Thoracic aorta endothelial cell (primary cell): Measurements from ENCODE around the gene CES2. TPM values are rescaled to one million over a fixed set of nuclear protein-coding genes. Genes with fewer than 3 reads are reported as not detected.

Experiments
- total RNA-seq: library from RNA; depleted of rRNA; stranded (reverse); fragments of >200 nt; gene quantifications from 2 replicates; pipeline ENCODE4 v1.2.3, GENCODE V29; 2012

The CES2 gene, protein sequence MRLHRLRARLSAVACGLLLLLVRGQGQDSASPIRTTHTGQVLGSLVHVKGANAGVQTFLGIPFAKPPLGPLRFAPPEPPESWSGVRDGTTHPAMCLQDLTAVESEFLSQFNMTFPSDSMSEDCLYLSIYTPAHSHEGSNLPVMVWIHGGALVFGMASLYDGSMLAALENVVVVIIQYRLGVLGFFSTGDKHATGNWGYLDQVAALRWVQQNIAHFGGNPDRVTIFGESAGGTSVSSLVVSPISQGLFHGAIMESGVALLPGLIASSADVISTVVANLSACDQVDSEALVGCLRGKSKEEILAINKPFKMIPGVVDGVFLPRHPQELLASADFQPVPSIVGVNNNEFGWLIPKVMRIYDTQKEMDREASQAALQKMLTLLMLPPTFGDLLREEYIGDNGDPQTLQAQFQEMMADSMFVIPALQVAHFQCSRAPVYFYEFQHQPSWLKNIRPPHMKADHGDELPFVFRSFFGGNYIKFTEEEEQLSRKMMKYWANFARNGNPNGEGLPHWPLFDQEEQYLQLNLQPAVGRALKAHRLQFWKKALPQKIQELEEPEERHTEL
- total RNA-seq, result 24.3 and 26.5 TPM in 2 replicates

DNA sequence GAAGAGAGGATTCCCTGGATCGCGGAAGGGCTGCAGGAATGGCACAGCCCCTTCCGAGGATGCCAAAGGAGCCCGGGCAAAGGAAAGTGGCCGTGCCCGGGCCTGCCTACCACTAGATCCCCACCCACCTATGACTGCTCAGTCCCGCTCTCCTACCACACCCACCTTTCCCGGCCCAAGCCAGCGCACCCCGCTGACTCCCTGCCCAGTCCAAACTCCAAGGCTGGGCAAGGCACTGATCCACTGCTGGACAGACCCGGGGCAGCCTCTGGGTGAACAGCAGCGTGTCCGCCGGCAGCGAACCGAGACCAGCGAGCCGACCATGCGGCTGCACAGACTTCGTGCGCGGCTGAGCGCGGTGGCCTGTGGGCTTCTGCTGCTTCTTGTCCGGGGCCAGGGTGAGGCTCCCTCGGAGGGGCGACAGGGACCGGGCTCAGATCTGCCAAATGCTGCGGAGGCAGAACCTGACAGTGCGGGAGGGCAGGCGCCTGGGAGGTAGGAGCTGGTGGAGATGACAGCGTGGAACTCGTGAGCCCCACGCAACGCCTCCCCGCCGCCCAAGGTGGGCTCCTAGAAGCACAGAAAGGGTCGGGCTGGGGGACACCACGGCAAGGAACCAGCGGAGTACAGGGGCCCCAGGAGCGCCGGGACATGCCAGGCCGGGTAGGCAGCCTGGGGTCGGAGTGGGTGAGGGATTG, at the start of gene CES2:
Gene CES2, plus strand, starts transcription at position 203 of the 698 bp plus-strand sequence. Its CDS starts 120 bp downstream, at position 323.

DNA sequence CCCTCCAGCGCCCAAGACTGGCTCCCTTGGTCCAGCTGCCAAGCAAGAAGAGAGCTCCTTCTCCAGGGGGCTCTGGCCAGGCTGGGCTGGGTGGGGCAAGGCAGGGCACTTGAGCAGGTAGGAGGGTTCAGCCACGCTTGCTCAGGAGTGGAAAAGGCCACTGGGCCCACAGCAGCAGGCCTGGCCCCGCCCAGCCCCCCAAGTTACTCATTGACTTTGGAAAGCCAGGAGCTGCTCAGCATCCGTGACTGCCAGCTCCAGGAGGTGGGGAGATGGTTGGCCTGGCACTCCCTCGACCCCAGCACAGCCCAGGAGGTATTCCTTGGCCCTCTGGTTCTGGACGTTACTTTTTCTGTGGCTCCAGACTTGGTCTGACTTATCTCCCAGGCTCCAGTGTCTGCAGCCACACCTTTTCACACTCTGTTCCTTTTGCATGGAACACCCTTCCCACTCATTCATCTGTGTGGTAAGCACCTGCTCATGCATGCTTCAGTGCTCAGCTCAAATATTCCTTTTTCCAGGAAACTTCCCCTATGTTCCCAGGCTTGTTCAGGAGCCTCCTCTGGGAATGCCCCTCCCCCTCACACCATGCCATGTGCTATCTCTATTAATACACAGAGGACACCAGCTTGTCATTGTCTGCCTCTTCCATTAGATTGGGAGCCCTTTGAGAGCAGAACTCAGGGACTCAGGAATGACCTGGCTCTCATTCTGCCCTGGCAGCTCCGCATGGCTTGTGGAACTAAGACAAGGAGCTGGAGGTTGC, 16.3 kb upstream of the CES2 start, which contains the start of gene CDH16:
Gene CDH16, minus strand, starts transcription at position 83 of the 766 bp plus-strand sequence. CDS start 820 bp downstream, outside the sequence.

DNA sequence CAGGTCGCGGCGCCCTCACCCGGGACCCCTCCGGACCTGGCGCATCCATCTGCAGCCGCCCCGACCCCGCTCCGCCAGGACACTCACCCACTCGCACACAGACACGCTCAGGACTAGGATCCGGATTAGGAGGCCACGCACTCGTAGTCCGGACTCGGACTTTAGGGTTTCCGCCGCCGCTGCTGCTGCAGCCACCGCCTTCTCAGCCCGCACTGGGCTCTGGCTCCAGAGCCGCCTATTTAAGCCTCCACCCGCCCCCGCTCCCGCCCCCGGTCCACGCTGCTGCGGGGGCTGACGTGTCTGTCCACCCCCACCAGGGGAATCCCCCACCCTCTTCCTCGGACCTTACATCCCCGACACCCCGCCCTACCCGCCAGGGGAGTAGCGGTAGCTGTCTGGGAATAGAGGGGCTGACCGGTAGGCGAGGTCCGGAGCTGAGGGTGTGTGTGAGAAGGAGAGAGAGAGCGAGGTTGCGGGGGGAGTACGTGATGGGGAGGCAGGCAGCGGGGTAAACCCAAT, 9.9 kb upstream of the CES2 start, which contains the start of gene RRAD:
Gene RRAD, minus strand, starts transcription at position 214 of the 519 bp plus-strand sequence. CDS start 356 bp downstream, outside the sequence.

DNA sequence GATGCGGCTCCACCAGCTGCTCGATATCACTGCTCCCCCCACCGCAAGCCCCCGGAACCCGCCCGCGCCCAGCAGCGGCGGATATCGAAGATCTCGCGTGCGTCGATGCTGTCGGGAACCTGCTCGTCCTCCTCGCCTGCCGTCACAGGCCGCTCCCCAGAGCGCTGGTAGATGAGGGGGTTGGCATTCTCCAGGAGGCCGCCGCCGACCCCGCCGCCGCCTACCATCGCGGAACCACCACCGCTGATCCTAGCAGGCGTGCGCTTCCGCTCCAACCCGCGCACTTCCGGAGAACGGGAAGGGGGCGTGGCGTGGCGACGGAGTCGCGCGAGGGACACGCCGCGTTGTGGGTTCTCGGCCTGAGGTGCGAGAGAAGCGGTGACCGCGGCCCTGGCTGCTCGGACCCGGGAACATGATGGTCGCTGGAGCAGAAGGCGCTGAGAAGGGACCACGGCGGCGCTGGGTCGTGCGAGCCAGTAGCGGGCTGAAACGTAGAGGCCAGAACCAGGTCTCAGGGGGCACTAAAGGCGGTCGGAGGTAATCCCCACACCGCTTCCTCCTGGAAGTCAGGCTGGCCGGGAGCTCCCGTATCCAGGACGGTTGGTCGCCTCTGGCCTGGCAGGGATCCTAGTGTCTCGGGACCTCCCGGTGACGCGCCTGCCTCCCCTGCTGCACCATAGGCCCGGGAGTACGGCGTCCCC, 1.0 kb upstream of the CES2 start, which contains the start of gene CIAO2B:
Gene CIAO2B, minus strand, starts transcription at position 265 of the 701 bp plus-strand sequence. Its CDS starts 38 bp downstream, at position 227.

DNA sequence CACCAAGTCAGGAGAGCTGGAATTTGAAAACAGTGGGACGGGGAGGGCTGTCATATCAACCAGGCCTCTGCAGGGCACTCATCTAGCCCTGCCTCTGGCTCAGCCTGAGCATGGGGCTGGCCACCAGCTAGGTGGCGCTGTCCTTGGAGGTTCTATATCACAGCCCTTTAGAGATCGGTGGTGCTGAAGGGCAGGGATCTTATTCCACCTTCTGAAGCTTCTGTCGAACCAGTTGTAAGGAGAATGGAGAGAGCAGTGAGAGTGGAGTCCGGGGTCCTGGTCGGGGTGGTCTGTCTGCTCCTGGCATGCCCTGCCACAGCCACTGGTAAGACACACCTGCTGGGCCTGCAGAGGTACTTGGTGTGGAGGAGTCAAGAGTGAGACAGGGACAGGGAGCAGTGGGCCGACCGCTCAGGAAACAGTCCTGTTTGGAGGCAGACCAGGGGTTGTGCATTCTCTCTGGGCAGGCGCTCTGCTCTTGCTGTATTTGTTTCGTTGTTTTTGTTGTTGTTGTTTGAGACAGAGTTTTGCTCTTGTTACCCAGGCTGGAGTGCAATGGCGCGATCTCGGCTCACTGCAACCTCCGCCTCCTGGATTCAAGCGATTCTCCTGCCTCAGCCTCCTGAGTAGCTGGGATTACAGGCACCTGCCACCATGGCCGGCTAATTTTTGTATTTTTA, 25.9 kb downstream of the CES2 start, which contains the start of gene CES3:
Gene CES3, plus strand, starts transcription at position 202 of the 680 bp plus-strand sequence. Its CDS starts 42 bp downstream, at position 244.

DNA sequence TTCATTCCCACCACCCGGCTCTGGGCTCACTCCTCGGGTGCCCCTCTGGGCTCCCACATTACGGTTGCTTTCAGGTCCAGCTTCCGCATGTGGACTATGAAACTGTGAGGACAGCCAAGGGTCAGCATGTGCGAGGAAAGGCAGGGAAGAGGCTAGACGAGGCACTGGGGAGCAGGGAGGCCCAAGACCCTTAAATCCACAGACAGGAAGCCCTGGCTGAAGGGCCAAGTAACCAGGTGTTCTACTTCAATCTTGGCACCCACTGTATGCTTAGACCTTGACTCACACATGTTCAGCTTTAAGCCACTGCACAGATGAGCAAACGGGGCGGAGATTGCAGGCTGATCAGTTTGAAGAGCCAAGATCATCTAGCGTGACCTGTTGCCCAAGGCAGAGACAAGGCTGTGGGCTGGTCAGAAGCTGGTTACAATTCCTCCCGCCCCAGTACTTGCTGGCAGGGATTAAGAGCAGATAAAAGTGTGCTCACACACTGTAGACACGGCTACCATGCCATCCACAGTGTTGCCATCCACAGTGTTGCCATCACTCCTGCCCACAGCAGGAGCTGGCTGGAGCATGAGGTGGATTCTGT, 53.0 kb downstream of the CES2 start, which contains the start of gene CES4A:
Gene CES4A, plus strand, starts transcription at position 393 of the 592 bp plus-strand sequence. Its CDS starts 184 bp downstream, at position 577.

Other genes starting within 250 kb of the CES2 start
- 12.5 and 16.2 TPM in 2 replicates for gene CMTM4, start 238.8 kb upstream of the CES2 start, total RNA-seq
- gene DYNC1LI2, start 183.9 kb upstream of the CES2 start, total RNA-seq, result 159 and 191 TPM in 2 replicates
- 0.22 TPM in 1 of 2 replicates, not detected in the other for gene TERB1, start 133.9 kb upstream of the CES2 start, total RNA-seq
- gene NAE1, start 104.5 kb upstream of the CES2 start, total RNA-seq, result 111 and 141 TPM in 2 replicates
- gene CA7, start 91.1 kb upstream of the CES2 start, total RNA-seq, result not detected in 2 replicates
- gene PDP2, start 55.0 kb upstream of the CES2 start, total RNA-seq, result 10.0 and 15.7 TPM in 2 replicates
- not detected in 2 replicates for gene CDH16, start 16.6 kb upstream of the CES2 start, total RNA-seq
- gene RRAD, start 10.0 kb upstream of the CES2 start, total RNA-seq, result 0.14 and 0.27 TPM in 2 replicates
- 87.5 and 99.7 TPM in 2 replicates for gene CIAO2B, start 1.1 kb upstream of the CES2 start, total RNA-seq
- not detected in 2 replicates for gene CES3, start 25.8 kb downstream of the CES2 start, total RNA-seq
- gene CES4A, start 53.1 kb downstream of the CES2 start, total RNA-seq, result 0.93 and 1.6 TPM in 2 replicates
- 122 and 128 TPM in 2 replicates for gene CBFB, start 93.6 kb downstream of the CES2 start, total RNA-seq
- 14.6 and 19.1 TPM in 2 replicates for gene PHAF1, start 174.4 kb downstream of the CES2 start, total RNA-seq
- gene B3GNT9, start 215.5 kb downstream of the CES2 start, total RNA-seq, result 1.9 and 4.3 TPM in 2 replicates
- 10.8 and 11.6 TPM in 2 replicates for gene TRADD, start 224.4 kb downstream of the CES2 start, total RNA-seq
- gene FBXL8, start 224.4 kb downstream of the CES2 start, total RNA-seq, result 3.5 and 6.2 TPM in 2 replicates
- gene HSF4, start 229.2 kb downstream of the CES2 start, total RNA-seq, result 0.79 and 1.9 TPM in 2 replicates
- 7.0 and 8.2 TPM in 2 replicates for gene NOL3, start 235.0 kb downstream of the CES2 start, total RNA-seq
- gene MATCAP1, start 248.4 kb downstream of the CES2 start, total RNA-seq, result 15.4 and 16.2 TPM in 2 replicates